GM21529 (cell line): Measurements from ENCODE around the gene RHAG.
"Not testable (repeated sequence)": the region's sequence is repeated elsewhere in the genome, so short reads cannot be mapped to it uniquely, and the experiment has no call there.

Experiments used
- ATAC-seq: cut with Tn5 transposase; IDR thresholded peaks from one replicate; pipeline ENCODE4 v1.9.1; 2021; ENCODE audit not compliant: unreplicated experiment

The RHAG gene

GRCh38 chr6:49636713-49637349, at the start of gene RHAG:
Gene RHAG, minus strand, starts transcription at chr6:49636839. Its CDS starts 27 bp downstream, at chr6:49636812.
- no peak for ATAC-seq

GRCh38 chr6:49676671-49677281, 40.1 kb upstream of the RHAG start:
- ATAC-seq, result no peak

- ATAC-seq, result no peak
These were observed 39.2 kb upstream of the RHAG start for GRCh38 chr6:49675816-49676215.

GRCh38 chr6:49668083-49668511, 31.5 kb upstream of the RHAG start:
- ATAC-seq, result no peak

GRCh38 chr6:49666930-49667757, 30.5 kb upstream of the RHAG start:
- ATAC-seq, result no peak

- ATAC-seq, result no peak
These were observed 29.8 kb upstream of the RHAG start for GRCh38 chr6:49666480-49666879.

GRCh38 chr6:49664817-49665216, 28.2 kb upstream of the RHAG start:
- no peak for ATAC-seq

- ATAC-seq, result not testable (repeated sequence)
These were observed 27.4 kb upstream of the RHAG start for GRCh38 chr6:49664054-49664453.

GRCh38 chr6:49662892-49663261, 26.2 kb upstream of the RHAG start:
- no peak for ATAC-seq

GRCh38 chr6:49662231-49662891, 25.7 kb upstream of the RHAG start:
- no peak for ATAC-seq

GRCh38 chr6:49653942-49654341, 17.3 kb upstream of the RHAG start:
- ATAC-seq, result no peak

GRCh38 chr6:49653438-49653837, 16.8 kb upstream of the RHAG start:
- ATAC-seq, result no peak

- no peak for ATAC-seq
These were observed 14.6 kb upstream of the RHAG start for GRCh38 chr6:49651239-49651638.

GRCh38 chr6:49649988-49650387, 13.3 kb upstream of the RHAG start:
- no peak for ATAC-seq

GRCh38 chr6:49648036-49648435, 11.4 kb upstream of the RHAG start:
- ATAC-seq, result no peak

GRCh38 chr6:49647476-49647875, 10.8 kb upstream of the RHAG start:
- ATAC-seq, result no peak

- ATAC-seq, result no peak
These were observed 10.3 kb upstream of the RHAG start for GRCh38 chr6:49646942-49647341.

GRCh38 chr6:49646130-49646824, 9.6 kb upstream of the RHAG start:
- no peak for ATAC-seq

GRCh38 chr6:49645139-49645538, 8.5 kb upstream of the RHAG start:
- no peak for ATAC-seq

GRCh38 chr6:49639177-49639817, 2.7 kb upstream of the RHAG start:
- ATAC-seq, result no peak
